GM18909 (cell line): ENCODE data around the gene RC3H1.
"Not testable (repeated sequence)": the region's sequence is repeated elsewhere in the genome, so short reads cannot be mapped to it uniquely, and the experiment has no call there.

ENCODE experiments used
- ATAC-seq: cut with Tn5 transposase; IDR thresholded peaks from one replicate; pipeline ENCODE4 v1.9.1; 2021; ENCODE audit warnings: mild to moderate bottlenecking; ENCODE audit not compliant: unreplicated experiment, poor library complexity

Gene RC3H1

GRCh38 chr1:174022080-174022975 is at the start of gene RC3H1:
TSS of gene RC3H1 (minus strand) at chr1:174022357. CDS start at chr1:173992985, 29,372 bp downstream.
- peak; percentile 89 for ATAC-seq

GRCh38 chr1:174070614-174071013 is 48.5 kb upstream of the RC3H1 start:
- no peak for ATAC-seq

- ATAC-seq = no peak
These were observed 45.8 kb upstream of the RC3H1 start for GRCh38 chr1:174068000-174068399.

- no peak for ATAC-seq
These were observed 37.9 kb upstream of the RC3H1 start for GRCh38 chr1:174060090-174060489.

GRCh38 chr1:174058624-174059023 is 36.5 kb upstream of the RC3H1 start:
- ATAC-seq = no peak

- not testable (repeated sequence) for ATAC-seq
These were observed 34.5 kb upstream of the RC3H1 start for GRCh38 chr1:174056609-174057008.

GRCh38 chr1:174055797-174056196 is 33.6 kb upstream of the RC3H1 start:
- ATAC-seq = not testable (repeated sequence)

- ATAC-seq = no peak
These were observed 31.7 kb upstream of the RC3H1 start for GRCh38 chr1:174053826-174054225.

- no peak for ATAC-seq
These were observed 30.5 kb upstream of the RC3H1 start for GRCh38 chr1:174052621-174053020.

- no peak for ATAC-seq
These were observed 29.8 kb upstream of the RC3H1 start for GRCh38 chr1:174051956-174052355.

GRCh38 chr1:174049514-174049913 is 27.4 kb upstream of the RC3H1 start:
- no peak for ATAC-seq

GRCh38 chr1:174044418-174045222 is 22.5 kb upstream of the RC3H1 start:
- ATAC-seq = no peak

- not testable (repeated sequence) for ATAC-seq
These were observed 20.4 kb upstream of the RC3H1 start for GRCh38 chr1:174042509-174042908.

GRCh38 chr1:174041369-174041768 is 19.2 kb upstream of the RC3H1 start:
- ATAC-seq = no peak

GRCh38 chr1:174040387-174040786 is 18.2 kb upstream of the RC3H1 start:
- no peak for ATAC-seq

GRCh38 chr1:174039027-174039426 is 16.9 kb upstream of the RC3H1 start:
- ATAC-seq = no peak

- ATAC-seq = no peak
These were observed 14.6 kb upstream of the RC3H1 start for GRCh38 chr1:174036798-174037197.

- no peak for ATAC-seq
These were observed 14.0 kb upstream of the RC3H1 start for GRCh38 chr1:174036204-174036603.

- ATAC-seq = no peak
These were observed 10.6 kb upstream of the RC3H1 start for GRCh38 chr1:174032671-174033222.

- ATAC-seq = no peak
These were observed 8.9 kb upstream of the RC3H1 start for GRCh38 chr1:174031099-174031498.

- no peak for ATAC-seq
These were observed 6.3 kb upstream of the RC3H1 start for GRCh38 chr1:174028495-174028894.
